B cell (primary cell): ENCODE measurements around the gene HADH. TPM values are rescaled to one million over a fixed set of nuclear protein-coding genes. Genes with fewer than 3 reads are reported as not detected.

ENCODE experiments used
- ATAC-seq: fragments of 200-7000 bp; cut with Tn5 transposase; one replicate; pipeline ENCODE4 v1.10.0; 2021; ENCODE audit warnings: low read depth, mild to moderate bottlenecking, moderate number of reproducible peaks, moderate library complexity
- CTCF ChIA-PET: fragments of 350-600 bp; sonication (Branson Sonifier 250); formaldehyde crosslinking; loops from one replicate; lab custom pipeline; 2021; ENCODE audit warnings: antibody characterized with exemption, inconsistent platforms; lab: Charles Lee
- POLR2A ChIA-PET: fragments of 350-600 bp; sonication (Branson Sonifier 250); formaldehyde crosslinking; loops from one replicate; lab custom pipeline; 2021; ENCODE audit warnings: antibody characterized with exemption; lab: Charles Lee
- DNase-seq: peaks from one replicate; pipeline ENCODE4 v3.0.0; 2013
- H2AFZ ChIP-seq: 2 replicates; pipeline ENCODE4 v1.6.1; 2012; ENCODE audit warnings: mild to moderate bottlenecking, low read depth, low read length; ENCODE audit not compliant: insufficient read depth, poor library complexity, severe bottlenecking
- H3K27ac ChIP-seq, 2 donors: 1 replicate in 1 of 2; 2 replicates in 1 of 2; pipeline ENCODE4 v1.5.1; 2012 to 2013; ENCODE audit warnings: low read length in 2 of 2, mild to moderate bottlenecking in 2 of 2, moderate library complexity in 1 of 2
- H3K27me3 ChIP-seq, 4 experiments: fragments of 200-600 bp in 1 of 4; sonication (generic) in 1 of 4; replicated peaks in 1 of 4; 1 replicate in 2 of 4; 2 replicates in 2 of 4; pipeline versions ENCODE4 v1.6.1 to v1.7.0; 2013 to 2016; ENCODE audit warnings: low read length in 3 of 4, mild to moderate bottlenecking in 2 of 4, mixed read lengths in 1 of 4, moderate library complexity in 1 of 4; ENCODE audit not compliant: insufficient read depth in 4 of 4, control insufficient read depth in 3 of 4; ENCODE audit errors: control extremely low read depth in 1 of 4
- H3K36me3 ChIP-seq, 2 experiments: replicated peaks in 1 of 2; 1 replicate in 1 of 2; 2 replicates in 1 of 2; pipeline versions ENCODE4 v1.6.1 to v1.7.1; 2013; ENCODE audit warnings: low read length in 1 of 2; ENCODE audit not compliant: insufficient read depth in 2 of 2, control insufficient read depth in 1 of 2; ENCODE audit errors: control extremely low read depth in 1 of 2, extremely low read depth in 1 of 2
- H3K4me1 ChIP-seq, 2 donors: fragments of 200-600 bp in 1 of 2; sonication (generic) in 1 of 2; 1 replicate in 1 of 2; 2 replicates in 1 of 2; pipeline versions ENCODE4 v1.5.1 to v1.6.1; 2013 to 2017; ENCODE audit warnings: low read length in 2 of 2; ENCODE audit not compliant: control insufficient read depth in 2 of 2, insufficient read depth in 2 of 2
- H3K4me2 ChIP-seq: replicated peaks from 2 replicates; pipeline ENCODE3; 2012; ENCODE audit warnings: mild to moderate bottlenecking, low read depth, low read length; ENCODE audit not compliant: poor library complexity, severe bottlenecking
- H3K4me3 ChIP-seq, 5 experiments: fragments of 200-600 bp in 1 of 5; sonication (generic) in 1 of 5; 1 replicate in 3 of 5; 2 replicates in 2 of 5; pipeline versions ENCODE4 v1.5.1 to v1.7.0; 2011 to 2016; ENCODE audit warnings: low read length in 4 of 5, mild to moderate bottlenecking in 4 of 5, low read depth in 2 of 5, control low read depth in 1 of 5, moderate library complexity in 1 of 5; ENCODE audit not compliant: insufficient read depth in 1 of 5; ENCODE audit errors: control extremely low read depth in 1 of 5, extremely low read depth in 1 of 5
- H3K79me2 ChIP-seq: fragments of 200-600 bp; sonication (generic); one replicate; pipeline ENCODE4 v1.6.0; 2016; ENCODE audit warnings: low read length; ENCODE audit not compliant: control insufficient read depth, insufficient read depth
- H3K9ac ChIP-seq: fragments of 200-600 bp; sonication (generic); 2 replicates; pipeline ENCODE4 v1.6.1; 2017; ENCODE audit warnings: mild to moderate bottlenecking, low read length, moderate library complexity
- H3K9me3 ChIP-seq, 3 donors: one replicate each; pipeline versions ENCODE4 v1.6.1 to v1.7.1; 2013; ENCODE audit warnings: low read length in 2 of 3; ENCODE audit not compliant: control insufficient read depth in 2 of 3, insufficient read depth in 1 of 3; ENCODE audit errors: control extremely low read depth in 1 of 3
- H4K20me1 ChIP-seq: 2 replicates; pipeline ENCODE4 v1.6.0; 2012; ENCODE audit warnings: mild to moderate bottlenecking, low read length; ENCODE audit not compliant: insufficient read depth, control insufficient read depth, poor library complexity, severe bottlenecking
- H3K27ac Mint-ChIP-seq: one replicate; pipeline ENCODE4 v1.8.0; 2021; ENCODE audit warnings: mixed read lengths
- H3K27me3 Mint-ChIP-seq: one replicate; pipeline ENCODE4 v1.8.0; 2021; ENCODE audit warnings: mixed read lengths
- H3K4me1 Mint-ChIP-seq: one replicate; pipeline ENCODE4 v1.8.0; 2021; ENCODE audit warnings: mixed read lengths
- H3K4me3 Mint-ChIP-seq: one replicate; pipeline ENCODE4 v1.8.0; 2021; ENCODE audit warnings: mixed read lengths
- H3K9me3 Mint-ChIP-seq: one replicate; pipeline ENCODE4 v1.8.0; 2022; ENCODE audit warnings: mixed read lengths; ENCODE audit not compliant: insufficient read depth
- EZH2 ChIP-seq: IDR thresholded peaks from 2 replicates; pipeline ENCODE4 v1.6.1; 2012; ENCODE audit warnings: borderline replicate concordance, low read depth, mild to moderate bottlenecking, moderate library complexity, low read length; ENCODE audit not compliant: insufficient read depth, poor library complexity, severe bottlenecking
- WGBS: methylation state at CpG from one replicate; pipeline ENCODE4 v1.1.5; 2013; ENCODE audit warnings: missing lambda C conversion rate; ENCODE audit not compliant: insufficient coverage; 5-methylcytosine and 5-hydroxymethylcytosine counted together
- intact Hi-C: fragments of 100-400 bp; cut with micrococcal nuclease; formaldehyde crosslinking; loops from one replicate; pipeline ENCODE4 v1.10.0; 2022
- polyA plus RNA-seq: library from polyadenylated mRNA; depleted of rRNA; stranded (reverse); fragments of >200 nt; gene quantifications from 2 replicates; pipeline ENCODE4 v1.2.3, GENCODE V29; 2012
- total RNA-seq, 2 donors: library from RNA; stranded (reverse); fragments of 120-200 nt in 1 of 2; gene quantifications; 1 replicate in 1 of 2; 2 replicates in 1 of 2; pipeline versions ENCODE4 v1.2.3 to v1.2.4, GENCODE V29; 2013 to 2022
- TF ChIP-seq, protein P1 (sequence below): fragments of 200-600 bp; IDR thresholded peaks from one replicate; pipeline ENCODE4 v1.8.0; 2022; ENCODE audit warnings: antibody characterized with exemption, mild to moderate bottlenecking

HADH gene
- total and polyA plus RNA-seq, 2 donors (not counting 1 experiment from before 2014, with no cell fraction given): 21.9 to 26.1 TPM

DNA sequence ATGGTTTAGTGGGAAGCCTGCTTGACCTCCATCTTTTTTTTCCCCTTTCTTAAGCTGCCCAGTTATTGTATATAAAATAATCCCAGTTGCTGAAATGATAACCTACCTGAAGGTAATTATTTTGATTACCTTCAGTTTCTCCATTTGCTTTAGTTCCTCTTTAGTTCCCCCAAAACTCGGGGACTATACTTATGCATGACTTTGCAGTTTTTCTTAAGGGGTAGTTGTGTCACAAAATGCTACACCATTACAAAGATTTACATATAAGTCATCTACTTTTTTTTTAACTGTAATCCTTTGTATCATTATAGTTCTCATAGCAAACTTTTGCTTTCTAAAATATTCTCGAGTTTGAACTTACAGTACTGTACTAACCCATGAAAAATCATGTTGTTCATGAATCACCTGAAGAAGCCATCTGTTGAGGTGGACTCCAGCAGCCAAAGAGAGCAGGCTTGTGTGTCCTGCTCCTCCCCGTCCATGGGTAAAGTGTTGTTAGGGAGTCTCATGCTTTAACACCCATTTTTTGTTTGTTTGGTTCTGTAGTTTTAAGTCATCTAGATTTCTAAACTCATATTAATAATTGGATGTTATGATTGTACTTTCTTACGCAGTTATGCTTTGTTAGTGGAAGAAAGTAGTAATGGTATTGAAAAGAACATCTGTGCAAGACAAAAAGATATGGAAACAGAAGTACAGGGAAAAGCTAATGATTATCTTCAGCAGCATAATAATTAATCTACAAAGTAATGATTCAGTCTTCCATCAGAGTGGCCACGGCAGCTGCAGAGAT, 34.6 kb downstream of the HADH start:
- no peak overlapping the region for H3K4me2 ChIP-seq
- ChIA-PET POLR2A (no interaction called here), CTCF (interaction anchor here (0.6 to 1.0 kb wide), 2 partner anchors 548 kb away, joined by 3 to 4 read pairs; no protein-coding TSS in a partner anchor)
- H3K4me1 ChIP-seq: no peaks in the 10 kb centered on the region
- ATAC-seq (no peak), DNase-seq (no peak)
- WGBS: no CpG with 5 or more reads among the region's 5 CpGs
- H3K79me2 ChIP-seq: no peaks in the 10 kb centered on the region
- no peaks in the 10 kb centered on the region for H3K9me3 ChIP-seq
- H3K9ac ChIP-seq: no peak overlapping the region
- no peak overlapping the region for H2AFZ ChIP-seq
- Mint-ChIP-seq H3K27me3 (no peaks in the 10 kb centered on the region), H3K9me3 (no peaks in the 10 kb centered on the region), H3K27ac (no peak overlapping the region), H3K4me1 (no peaks in the 10 kb centered on the region), H3K4me3 (no peak overlapping the region)
- TF ChIP-seq EZH2: no peak
- TF ChIP-seq, protein P1, sequence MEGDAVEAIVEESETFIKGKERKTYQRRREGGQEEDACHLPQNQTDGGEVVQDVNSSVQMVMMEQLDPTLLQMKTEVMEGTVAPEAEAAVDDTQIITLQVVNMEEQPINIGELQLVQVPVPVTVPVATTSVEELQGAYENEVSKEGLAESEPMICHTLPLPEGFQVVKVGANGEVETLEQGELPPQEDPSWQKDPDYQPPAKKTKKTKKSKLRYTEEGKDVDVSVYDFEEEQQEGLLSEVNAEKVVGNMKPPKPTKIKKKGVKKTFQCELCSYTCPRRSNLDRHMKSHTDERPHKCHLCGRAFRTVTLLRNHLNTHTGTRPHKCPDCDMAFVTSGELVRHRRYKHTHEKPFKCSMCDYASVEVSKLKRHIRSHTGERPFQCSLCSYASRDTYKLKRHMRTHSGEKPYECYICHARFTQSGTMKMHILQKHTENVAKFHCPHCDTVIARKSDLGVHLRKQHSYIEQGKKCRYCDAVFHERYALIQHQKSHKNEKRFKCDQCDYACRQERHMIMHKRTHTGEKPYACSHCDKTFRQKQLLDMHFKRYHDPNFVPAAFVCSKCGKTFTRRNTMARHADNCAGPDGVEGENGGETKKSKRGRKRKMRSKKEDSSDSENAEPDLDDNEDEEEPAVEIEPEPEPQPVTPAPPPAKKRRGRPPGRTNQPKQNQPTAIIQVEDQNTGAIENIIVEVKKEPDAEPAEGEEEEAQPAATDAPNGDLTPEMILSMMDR: no peak
- H3K27me3 ChIP-seq: no peaks in the 10 kb centered on the region
- H4K20me1 ChIP-seq: no peaks in the 10 kb centered on the region
- H3K27ac ChIP-seq: no peak overlapping the region
- H3K4me3 ChIP-seq: no peak overlapping the region
- intact Hi-C loops: no loop called here
- peaks cover 19 to 74% of the 10 kb centered on the region in 2 experiments for H3K36me3 ChIP-seq

DNA sequence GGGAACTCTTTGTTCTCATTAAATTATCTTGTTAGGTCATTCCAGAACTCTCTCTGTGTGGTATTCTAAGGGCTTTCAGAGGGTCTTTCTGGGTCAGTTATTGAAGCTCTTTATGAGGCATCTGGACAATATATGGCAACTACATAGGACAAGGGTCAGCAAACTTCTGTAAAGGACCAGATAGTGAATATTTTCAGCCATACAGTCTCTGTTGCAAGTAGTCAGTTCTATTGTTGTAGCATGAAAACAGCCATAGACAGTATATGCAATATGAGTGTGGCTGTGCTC, 35.1 kb downstream of the HADH start:
- DNase-seq (no peak), ATAC-seq (no peak)
- no peak overlapping the region for H3K4me2 ChIP-seq
- Mint-ChIP-seq H3K27me3 (no peaks in the 10 kb centered on the region), H3K4me1 (no peaks in the 10 kb centered on the region), H3K9me3 (no peaks in the 10 kb centered on the region), H3K27ac (no peak overlapping the region), H3K4me3 (no peak overlapping the region)
- CTCF ChIA-PET: interaction anchor here (0.6 kb wide), 1 partner anchor 547 kb away, joined by 3 read pairs; no protein-coding TSS in a partner anchor
- intact Hi-C loops: no loop called here
- no peaks in the 10 kb centered on the region for H3K4me1 ChIP-seq
- no peaks in the 10 kb centered on the region for H4K20me1 ChIP-seq
- no peaks in the 10 kb centered on the region for H3K79me2 ChIP-seq
- H2AFZ ChIP-seq: no peak overlapping the region
- TF ChIP-seq, protein P1: no peak
- no peak for TF ChIP-seq EZH2
- no peak overlapping the region for H3K9ac ChIP-seq
- H3K27ac ChIP-seq: no peak overlapping the region
- POLR2A ChIA-PET: no interaction called here
- no peak overlapping the region for H3K4me3 ChIP-seq
- no peaks in the 10 kb centered on the region for H3K27me3 ChIP-seq
- H3K36me3 ChIP-seq: peaks cover 15 to 70% of the 10 kb centered on the region in 2 experiments
- H3K9me3 ChIP-seq: no peaks in the 10 kb centered on the region
